ENCODE measurements around the gene LRMDA.

LRMDA gene

GRCh38 chr10:75392271-75392670 is 39.2 kb upstream of the LRMDA start:
- H4K20me1 ChIP-seq (ENCODE audit: insufficient read depth), result no peaks in the 10 kb centered on the region

GRCh38 chr10:75392744-75393143 is 38.7 kb upstream of the LRMDA start:
- no peak overlapping the region for H2AFZ ChIP-seq (ENCODE audit: low read depth)
- H4K20me1 ChIP-seq (ENCODE audit: insufficient read depth), result no peaks in the 10 kb centered on the region
- no peak overlapping the region for H3K27ac ChIP-seq
- H3K4me2 ChIP-seq, result no peak overlapping the region
- H3K79me2 ChIP-seq (ENCODE audit: insufficient read depth, low read depth), result no peaks in the 10 kb centered on the region
- no peak for TF ChIP-seq CTCF (conservative IDR thresholded peaks at IDR 0.05; ENCODE audit: low read depth, low read length)
- H3K27me3 ChIP-seq (ENCODE audit: insufficient read depth, low read depth), result no peaks in the 10 kb centered on the region
- H3K36me3 ChIP-seq (ENCODE audit: insufficient read depth), result no peaks in the 10 kb centered on the region
- H3K4me3 ChIP-seq (IDR thresholded peaks at IDR 0.05; ENCODE audit: insufficient read depth, low read depth, low read length), result no peak overlapping the region
- no peak overlapping the region for H3K9ac ChIP-seq
- no peaks in the 10 kb centered on the region for H3K4me1 ChIP-seq (ENCODE audit: low read depth, poor library complexity, severe bottlenecking)

More at GRCh38 chr10:75392271-75392670, 39.2 kb upstream of the LRMDA start:
- no peak overlapping the region for H2AFZ ChIP-seq (ENCODE audit: low read depth)
- no peaks in the 10 kb centered on the region for H3K27me3 ChIP-seq (ENCODE audit: insufficient read depth, low read depth)
- H3K9ac ChIP-seq, result no peak overlapping the region
- no peaks in the 10 kb centered on the region for H3K79me2 ChIP-seq (ENCODE audit: insufficient read depth, low read depth)
- H3K4me1 ChIP-seq (ENCODE audit: low read depth, poor library complexity, severe bottlenecking), result no peaks in the 10 kb centered on the region
- H3K4me2 ChIP-seq, result no peak overlapping the region
- no peak overlapping the region for H3K4me3 ChIP-seq (IDR thresholded peaks at IDR 0.05; ENCODE audit: insufficient read depth, low read depth, low read length)
- H3K36me3 ChIP-seq (ENCODE audit: insufficient read depth), result no peaks in the 10 kb centered on the region
- TF ChIP-seq CTCF (conservative IDR thresholded peaks at IDR 0.05; ENCODE audit: low read depth, low read length), result no peak
- H3K27ac ChIP-seq, result no peak overlapping the region

GRCh38 chr10:75394221-75394620 is 37.2 kb upstream of the LRMDA start:
- Histone ChIP-seq H3K36me3 (ENCODE audit: insufficient read depth) (no peaks in the 10 kb centered on the region), H3K27me3 (ENCODE audit: insufficient read depth, low read depth) (no peaks in the 10 kb centered on the region), H4K20me1 (ENCODE audit: insufficient read depth) (no peaks in the 10 kb centered on the region), H3K9ac (no peak overlapping the region), H3K4me3 (IDR thresholded peaks at IDR 0.05; ENCODE audit: insufficient read depth, low read depth, low read length) (no peak overlapping the region), H3K4me2 (no peak overlapping the region), H3K27ac (no peak overlapping the region), H3K4me1 (ENCODE audit: low read depth, poor library complexity, severe bottlenecking) (no peaks in the 10 kb centered on the region), H3K79me2 (ENCODE audit: insufficient read depth, low read depth) (peaks cover 8% of the 10 kb centered on the region; the same call in 1 of the 2 replicates), H2AFZ (ENCODE audit: low read depth) (no peak overlapping the region)
- no peak for TF ChIP-seq CTCF (conservative IDR thresholded peaks at IDR 0.05; ENCODE audit: low read depth, low read length)

- no peak for TF ChIP-seq CTCF (conservative IDR thresholded peaks at IDR 0.05; ENCODE audit: low read depth, low read length)
- no peaks in the 10 kb centered on the region for H3K36me3 ChIP-seq (ENCODE audit: insufficient read depth)
- peaks cover 12% of the 10 kb centered on the region for H3K79me2 ChIP-seq (ENCODE audit: insufficient read depth, low read depth)
- no peak overlapping the region for H3K27ac ChIP-seq
- H3K4me1 ChIP-seq (ENCODE audit: low read depth, poor library complexity, severe bottlenecking), result no peaks in the 10 kb centered on the region
- H4K20me1 ChIP-seq (ENCODE audit: insufficient read depth), result no peaks in the 10 kb centered on the region
- no peak overlapping the region for H3K4me2 ChIP-seq
- H3K4me3 ChIP-seq (IDR thresholded peaks at IDR 0.05; ENCODE audit: insufficient read depth, low read depth, low read length), result no peak overlapping the region
- H3K9ac ChIP-seq, result no peak overlapping the region
- H2AFZ ChIP-seq (ENCODE audit: low read depth), result no peak overlapping the region
- H3K27me3 ChIP-seq (ENCODE audit: insufficient read depth, low read depth), result no peaks in the 10 kb centered on the region
Measured at GRCh38 chr10:75395066-75395931, 36.1 kb upstream of the LRMDA start.
